GM21528 (cell line): Measurements from ENCODE around the gene INSYN2B.

Source experiments
- ATAC-seq: cut with Tn5 transposase; IDR thresholded peaks from one replicate; pipeline ENCODE4 v1.9.1; 2021; ENCODE audit warnings: mild to moderate bottlenecking, moderate library complexity; ENCODE audit not compliant: unreplicated experiment, low FRiP score

The INSYN2B gene

DNA sequence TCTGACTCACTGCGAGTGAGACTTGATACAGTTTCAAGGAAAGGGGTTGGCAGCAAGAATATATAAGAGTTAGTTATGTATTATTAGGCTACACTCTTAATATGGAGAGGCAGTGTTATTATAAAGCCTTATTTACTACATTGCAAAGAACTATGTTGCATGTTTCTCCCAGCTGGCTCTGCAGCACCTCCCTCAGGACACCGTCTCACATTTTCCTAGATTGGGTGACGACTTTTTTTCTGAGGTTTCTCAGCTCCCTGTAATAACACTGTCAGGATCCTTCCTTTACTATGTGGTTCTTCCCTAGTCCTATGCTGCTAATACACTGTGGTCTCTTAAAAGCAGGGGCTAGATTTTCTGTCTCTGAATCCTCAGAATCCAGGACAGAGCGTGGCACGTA lies 153.7 kb downstream of the INSYN2B start:
- ATAC-seq, result no peak

DNA sequence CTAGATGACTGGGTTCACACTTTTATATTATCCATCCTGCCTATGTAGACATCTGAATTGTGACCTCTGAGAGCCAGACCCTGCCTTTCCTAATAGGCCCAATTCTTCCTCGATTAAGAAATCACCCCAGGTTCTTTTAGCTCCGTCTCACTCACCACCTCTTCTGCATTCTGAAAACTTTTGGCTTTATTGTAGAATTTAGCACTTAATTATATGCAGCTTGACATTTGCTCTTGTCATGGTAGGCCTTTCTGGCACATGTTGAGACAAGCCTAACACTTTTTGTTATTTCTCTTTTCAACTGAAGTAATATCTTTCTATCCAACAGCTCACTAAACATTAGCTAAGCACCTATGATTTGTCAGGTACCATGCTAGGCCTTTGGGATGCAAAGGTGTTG lies 163.3 kb downstream of the INSYN2B start:
- ATAC-seq, result no peak

DNA sequence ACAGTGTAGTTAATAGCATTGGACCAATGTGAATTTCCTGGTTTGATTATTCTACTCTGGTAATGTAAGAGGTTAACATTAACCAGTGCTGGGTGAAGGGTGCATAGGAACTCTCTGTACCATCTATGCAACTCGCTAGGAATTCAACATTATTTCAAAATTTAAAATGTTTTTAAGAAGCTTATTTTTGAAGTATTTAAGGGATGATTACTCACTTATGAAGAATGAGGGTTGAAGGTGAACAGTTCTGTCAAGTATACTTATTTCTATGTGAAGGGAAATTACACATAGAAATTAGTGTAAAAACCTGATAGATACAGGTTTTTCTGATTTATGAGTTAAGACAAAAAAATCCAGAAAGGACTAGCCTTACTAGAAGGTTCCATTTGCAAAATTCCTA lies 165.8 kb downstream of the INSYN2B start:
- ATAC-seq, result no peak
